Tibial nerve (tissue), 4 donors: ENCODE results near the gene GABRA6. TPM values are rescaled to one million over a fixed set of nuclear protein-coding genes. Genes with fewer than 3 reads are reported as not detected.

Source experiments
- DNase-seq, 2 donors: peaks; one replicate each; pipeline ENCODE4 v3.0.0-alpha.2; 2019; ENCODE audit warnings: low spot score in 2 of 2
- H3K27ac ChIP-seq, 4 donors: fragments of 200-600 bp; sonication (generic) in 3 of 4; one replicate each; pipeline ENCODE4 v1.5.1; 2017 to 2019; ENCODE audit warnings: mild to moderate bottlenecking in 1 of 4
- H3K27me3 ChIP-seq, 2 donors: fragments of 200-600 bp; sonication (generic) in 1 of 2; one replicate each; pipeline versions ENCODE4 v1.5.1 to v1.6.0; 2017 to 2019
- H3K36me3 ChIP-seq, 3 donors: fragments of 200-600 bp; sonication (generic); one replicate each; pipeline ENCODE4 v1.5.1; 2018 to 2019
- H3K4me1 ChIP-seq, 4 donors: fragments of 200-600 bp; sonication (generic) in 3 of 4; one replicate each; pipeline ENCODE4 v1.5.1; 2017 to 2019
- H3K4me3 ChIP-seq, 4 donors: fragments of 200-600 bp; sonication (generic) in 3 of 4; one replicate each; pipeline ENCODE4 v1.5.1; 2017 to 2019; ENCODE audit warnings: mild to moderate bottlenecking in 1 of 4, moderate library complexity in 1 of 4
- H3K9me3 ChIP-seq, 4 donors: fragments of 200-600 bp; sonication (generic) in 3 of 4; one replicate each; pipeline ENCODE4 v1.5.1; 2017 to 2019
- CTCF ChIP-seq, 5 experiments: fragments of 200-600 bp in 3 of 5; fragments of 450-650 bp in 2 of 5; sonication (generic) in 3 of 5; IDR thresholded peaks; one replicate each; pipeline ENCODE4 v1.5.1; 2016 to 2019; ENCODE audit warnings: antibody characterized with exemption in 5 of 5, mild to moderate bottlenecking in 3 of 5, moderate library complexity in 2 of 5
- EP300 ChIP-seq, 2 donors: sonication (generic); formaldehyde crosslinking; IDR thresholded peaks; one replicate each; pipeline ENCODE4 v1.6.1; 2017; ENCODE audit warnings: antibody characterized with exemption in 2 of 2, mild to moderate bottlenecking in 1 of 2
- POLR2A ChIP-seq, 2 donors: fragments of 450-650 bp; IDR thresholded peaks; one replicate each; pipeline ENCODE4 v1.6.1; 2017; ENCODE audit warnings: antibody characterized with exemption in 2 of 2, mild to moderate bottlenecking in 2 of 2, moderate library complexity in 2 of 2
- WGBS, 2 donors: methylation state at CpG; one replicate each; pipeline ENCODE4 v1.1.5; 2018; 5-methylcytosine and 5-hydroxymethylcytosine counted together
- total RNA-seq, 4 donors: library from RNA; depleted of rRNA; stranded (reverse); fragments of >200 nt; gene quantifications; one replicate each; pipeline ENCODE4 v1.1.0, GENCODE V29; 2016

GABRA6 gene
- total RNA-seq, 4 donors from 2014 or later: not detected

DNA sequence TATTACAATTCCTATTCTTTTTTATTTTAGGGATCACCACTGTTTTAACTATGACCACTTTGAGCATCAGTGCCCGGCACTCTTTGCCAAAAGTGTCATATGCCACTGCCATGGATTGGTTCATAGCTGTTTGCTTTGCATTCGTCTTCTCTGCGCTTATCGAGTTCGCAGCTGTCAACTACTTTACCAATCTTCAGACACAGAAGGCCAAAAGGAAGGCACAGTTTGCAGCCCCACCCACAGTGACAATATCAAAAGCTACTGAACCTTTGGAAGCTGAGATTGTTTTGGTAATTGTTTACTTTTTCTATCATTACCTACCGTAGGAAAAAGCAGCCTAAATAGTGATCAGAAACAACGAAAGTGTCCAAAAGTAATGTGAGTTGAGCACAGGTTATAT is 6.4 kb downstream of the GABRA6 start:
- TF ChIP-seq POLR2A (IDR thresholded peaks at IDR 0.05): no peak
- Histone ChIP-seq H3K4me3 (no peak overlapping the region), H3K9me3 (no peaks in the 10 kb centered on the region), H3K36me3 (no peaks in the 10 kb centered on the region), H3K27me3 (no peaks in the 10 kb centered on the region), H3K4me1 (no peaks in the 10 kb centered on the region), H3K27ac (no peak overlapping the region)
- DNase-seq: no peak
- 62 to 68% methylated on average over 7 of the region's 7 CpGs for WGBS, 2 donors

DNA sequence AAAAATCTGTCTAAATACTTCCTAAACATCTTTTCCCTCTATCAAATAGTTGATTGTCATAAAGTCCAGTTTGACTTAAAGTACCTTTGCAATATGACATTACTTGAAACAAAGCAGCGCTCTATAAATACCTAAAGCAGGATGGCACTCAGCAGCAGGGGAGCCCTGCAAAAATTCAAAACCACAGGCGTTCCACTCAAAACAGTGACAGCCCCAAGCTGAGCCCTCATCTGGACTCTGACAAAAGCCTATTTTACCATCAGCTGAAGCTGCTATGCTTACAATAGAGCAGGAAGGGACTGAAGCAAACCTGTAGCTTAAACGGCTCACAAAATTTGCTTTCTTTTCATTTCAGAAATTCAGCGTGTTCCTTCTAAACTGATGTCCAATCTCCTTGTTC is 11.5 kb downstream of the GABRA6 start:
- H3K9me3 ChIP-seq: no peaks in the 10 kb centered on the region
- H3K4me1 ChIP-seq: no peaks in the 10 kb centered on the region
- no peaks in the 10 kb centered on the region for H3K36me3 ChIP-seq
- TF ChIP-seq POLR2A (IDR thresholded peaks at IDR 0.05): no peak
- TF ChIP-seq CTCF (IDR thresholded peaks at IDR 0.05): no peak
- TF ChIP-seq EP300 (IDR thresholded peaks at IDR 0.05): no peak
- DNase-seq: no peak
- 74% methylated on average over 4 of the region's 4 CpGs for WGBS, 2 donors
- no peaks in the 10 kb centered on the region for H3K27me3 ChIP-seq
- no peak overlapping the region for H3K27ac ChIP-seq
- H3K4me3 ChIP-seq: no peak overlapping the region

DNA sequence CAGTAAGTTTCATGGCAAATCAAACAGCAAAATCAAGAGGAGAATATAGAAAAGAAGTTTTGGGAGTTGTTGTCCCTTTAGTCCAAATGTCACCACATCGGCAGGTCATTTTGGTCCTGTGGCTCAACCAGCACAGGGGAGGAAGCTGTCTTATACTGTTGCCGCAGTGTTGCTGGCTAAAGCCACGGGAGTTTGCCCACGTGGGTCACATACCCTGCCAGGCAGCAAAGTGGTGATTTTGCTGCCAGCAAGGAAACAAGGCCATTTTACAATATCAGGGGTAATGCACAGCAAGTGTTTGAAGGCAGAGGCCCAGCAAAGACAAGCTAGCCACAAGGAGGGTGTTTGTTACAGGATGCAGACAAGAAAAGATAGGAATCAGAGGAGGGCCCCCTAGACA is 14.5 kb downstream of the GABRA6 start:
- no peaks in the 10 kb centered on the region for H3K36me3 ChIP-seq
- H3K4me1 ChIP-seq: no peaks in the 10 kb centered on the region
- TF ChIP-seq POLR2A (IDR thresholded peaks at IDR 0.05) (no peak), CTCF (IDR thresholded peaks at IDR 0.05) (no peak)
- no peak overlapping the region for H3K27ac ChIP-seq
- no peak overlapping the region for H3K4me3 ChIP-seq
- H3K27me3 ChIP-seq: no peaks in the 10 kb centered on the region
- H3K9me3 ChIP-seq: no peaks in the 10 kb centered on the region
- no peak for DNase-seq
- WGBS, 2 donors: 61 to 66% methylated on average over 4 of the region's 4 CpGs

DNA sequence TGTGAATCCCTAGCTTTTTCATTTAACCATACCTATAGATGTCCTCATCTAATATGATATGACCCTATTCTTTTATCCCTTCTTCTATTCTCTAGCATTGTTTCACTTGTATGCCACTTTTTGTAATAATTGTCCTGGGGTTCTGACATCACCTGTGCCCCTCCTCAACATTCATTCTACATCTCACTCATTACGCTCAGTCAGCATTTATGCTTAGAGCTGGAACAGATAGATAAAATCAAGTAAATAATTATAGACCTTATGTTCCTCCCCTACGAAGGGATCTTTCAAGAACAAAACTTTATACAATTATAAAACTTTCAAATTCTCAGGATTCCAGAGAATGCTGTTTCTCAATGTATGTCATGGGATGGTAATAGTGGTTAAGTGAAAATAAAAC is 18.0 kb downstream of the GABRA6 start:
- Histone ChIP-seq H3K36me3 (no peaks in the 10 kb centered on the region), H3K4me3 (no peak overlapping the region), H3K9me3 (no peaks in the 10 kb centered on the region), H3K27me3 (no peaks in the 10 kb centered on the region), H3K27ac (no peak overlapping the region), H3K4me1 (no peaks in the 10 kb centered on the region)
- TF ChIP-seq EP300 (IDR thresholded peaks at IDR 0.05) (no peak), CTCF (IDR thresholded peaks at IDR 0.05) (no peak), POLR2A (IDR thresholded peaks at IDR 0.05) (no peak)
- no peak for DNase-seq
- WGBS, 2 donors: 81 to 86% methylated on average over 2 of the region's 2 CpGs

GRCh38 chr5:161707382-161707781 is 21.9 kb downstream of the GABRA6 start:
- DNase-seq: no peak
- H3K4me1 ChIP-seq: no peaks in the 10 kb centered on the region
- H3K27me3 ChIP-seq: no peaks in the 10 kb centered on the region
- WGBS, 2 donors: 67 to 76% methylated on average over 1 of the region's 1 CpG
- no peak overlapping the region for H3K27ac ChIP-seq
- H3K9me3 ChIP-seq: no peaks in the 10 kb centered on the region
- TF ChIP-seq EP300 (IDR thresholded peaks at IDR 0.05): no peak
- no peak for TF ChIP-seq POLR2A (IDR thresholded peaks at IDR 0.05)
- TF ChIP-seq CTCF (IDR thresholded peaks at IDR 0.05): no peak
- no peaks in the 10 kb centered on the region for H3K36me3 ChIP-seq
- H3K4me3 ChIP-seq: no peak overlapping the region

DNA sequence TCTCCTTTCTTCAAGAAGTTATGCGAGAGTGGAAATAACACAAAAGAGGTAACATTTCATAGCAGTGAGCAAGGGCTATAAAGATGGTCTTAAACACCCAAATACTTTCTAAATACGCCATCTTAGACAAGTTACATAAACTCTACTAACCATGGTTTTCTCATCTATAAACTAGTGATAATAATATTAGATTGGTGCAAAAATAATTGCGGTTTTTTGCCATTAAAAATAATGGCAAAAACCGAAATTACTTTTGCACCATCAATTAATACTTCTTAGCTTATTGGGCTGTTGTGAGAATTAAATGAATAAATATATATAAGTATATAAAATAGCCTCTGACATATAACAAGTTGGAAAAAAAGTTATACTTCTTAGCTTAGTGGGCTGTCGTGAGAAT is 23.7 kb downstream of the GABRA6 start:
- DNase-seq: no peak
- no peak overlapping the region for H3K27ac ChIP-seq
- TF ChIP-seq POLR2A (IDR thresholded peaks at IDR 0.05): no peak
- no peak for TF ChIP-seq EP300 (IDR thresholded peaks at IDR 0.05)
- no peak for TF ChIP-seq CTCF (IDR thresholded peaks at IDR 0.05)
- H3K9me3 ChIP-seq: no peaks in the 10 kb centered on the region
- no peaks in the 10 kb centered on the region for H3K27me3 ChIP-seq
- no peaks in the 10 kb centered on the region for H3K36me3 ChIP-seq
- no peak overlapping the region for H3K4me3 ChIP-seq
- H3K4me1 ChIP-seq: no peaks in the 10 kb centered on the region
- 85 to 86% methylated on average over 5 of the region's 5 CpGs for WGBS, 2 donors
